ENCODE measurements around the gene B4GALNT3.

The B4GALNT3 gene

GRCh38 chr12:475286-475685 is 15.5 kb downstream of the B4GALNT3 start:
- DNase-seq (ENCODE audit: low spot score): no peak
- in situ Hi-C loops (cut with MboI; ENCODE audit: low sequenced_read_pairs, unreplicated experiment): no loop called here
- TF ChIP-seq CTCF (IDR thresholded peaks at IDR 0.05; ENCODE audit: borderline replicate concordance, control extremely low read depth, extremely low read depth, insufficient read depth, missing control alignments): no peak

- DNase-seq (ENCODE audit: low spot score): no peak
- in situ Hi-C loops (cut with MboI; ENCODE audit: low sequenced_read_pairs, unreplicated experiment): no loop called here
- TF ChIP-seq CTCF (IDR thresholded peaks at IDR 0.05; ENCODE audit: borderline replicate concordance, control extremely low read depth, extremely low read depth, insufficient read depth, missing control alignments): no peak
These were observed 19.4 kb downstream of the B4GALNT3 start for GRCh38 chr12:479161-479560.

GRCh38 chr12:480831-481816 is 21.4 kb downstream of the B4GALNT3 start:
- DNase-seq (ENCODE audit: low spot score): no peak
- TF ChIP-seq CTCF (IDR thresholded peaks at IDR 0.05; ENCODE audit: borderline replicate concordance, control extremely low read depth, extremely low read depth, insufficient read depth, missing control alignments): no peak
- in situ Hi-C loops (cut with MboI; ENCODE audit: low sequenced_read_pairs, unreplicated experiment): no loop called here

- TF ChIP-seq CTCF (IDR thresholded peaks at IDR 0.05; ENCODE audit: borderline replicate concordance, control extremely low read depth, extremely low read depth, insufficient read depth, missing control alignments): no peak
- no peak for DNase-seq (ENCODE audit: low spot score)
- in situ Hi-C loops (cut with MboI; ENCODE audit: low sequenced_read_pairs, unreplicated experiment): no loop called here
These were observed 22.3 kb downstream of the B4GALNT3 start for GRCh38 chr12:482061-482460.

- no peak for TF ChIP-seq CTCF (IDR thresholded peaks at IDR 0.05; ENCODE audit: borderline replicate concordance, control extremely low read depth, extremely low read depth, insufficient read depth, missing control alignments)
- in situ Hi-C loops (cut with MboI; ENCODE audit: low sequenced_read_pairs, unreplicated experiment): no loop called here
- no peak for DNase-seq (ENCODE audit: low spot score)
These were observed 24.4 kb downstream of the B4GALNT3 start for GRCh38 chr12:484096-484495.

- no peak for DNase-seq (ENCODE audit: low spot score)
- in situ Hi-C loops (cut with MboI; ENCODE audit: low sequenced_read_pairs, unreplicated experiment): no loop called here
- no peak for TF ChIP-seq CTCF (IDR thresholded peaks at IDR 0.05; ENCODE audit: borderline replicate concordance, control extremely low read depth, extremely low read depth, insufficient read depth, missing control alignments)
These were observed 30.5 kb downstream of the B4GALNT3 start for GRCh38 chr12:490260-490659.
